Upper lobe of right lung (tissue), 1 donor: Measurements from ENCODE around the gene HOXD9. TPM values are rescaled to one million over a fixed set of nuclear protein-coding genes. Genes with fewer than 3 reads are reported as not detected.

Source experiments
- ATAC-seq: fragments of 200-7000 bp; cut with Tn5 transposase; one replicate; pipeline ENCODE4 v1.9.1; 2020; ENCODE audit warnings: mild to moderate bottlenecking, moderate library complexity
- DNase-seq: peaks from one replicate; pipeline ENCODE4 v3.0.0-alpha.2; 2020
- H3K27ac ChIP-seq: fragments of 200-600 bp; one replicate; pipeline ENCODE4 v1.8.0; 2022
- H3K27me3 ChIP-seq: fragments of 200-600 bp; one replicate; pipeline ENCODE4 v1.8.0; 2022; ENCODE audit warnings: mild to moderate bottlenecking
- H3K36me3 ChIP-seq: fragments of 200-600 bp; one replicate; pipeline ENCODE4 v1.8.0; 2022
- H3K4me1 ChIP-seq: fragments of 200-600 bp; one replicate; pipeline ENCODE4 v1.8.0; 2022
- H3K4me3 ChIP-seq: fragments of 200-600 bp; one replicate; pipeline ENCODE4 v1.8.0; 2022; ENCODE audit warnings: mild to moderate bottlenecking
- H3K9me3 ChIP-seq: fragments of 200-600 bp; one replicate; pipeline ENCODE4 v1.8.0; 2022
- intact Hi-C: fragments of 100-400 bp; cut with DNase I; formaldehyde crosslinking; loops from one replicate; pipeline ENCODE4 v1.11.0; 2022
- total RNA-seq: library from RNA; stranded (reverse); fragmentation: NEBNext Ultra II Directional; extraction: Animal tissue kit (Norgen Biotek cat#: 25700); gene quantifications from one replicate; pipeline ENCODE4 v1.2.1, GENCODE V29; 2021
- TF ChIP-seq, protein P1 (sequence below): fragments of 200-600 bp; IDR thresholded peaks from one replicate; pipeline ENCODE4 v1.8.0; 2022; ENCODE audit warnings: antibody characterized with exemption
- donor health status: DM: no; HTN: yes; CAD: no; lungs with severe emphysema.

HOXD9 gene
- total RNA-seq, 1 donor from 2014 or later = 1.6 TPM

DNA sequence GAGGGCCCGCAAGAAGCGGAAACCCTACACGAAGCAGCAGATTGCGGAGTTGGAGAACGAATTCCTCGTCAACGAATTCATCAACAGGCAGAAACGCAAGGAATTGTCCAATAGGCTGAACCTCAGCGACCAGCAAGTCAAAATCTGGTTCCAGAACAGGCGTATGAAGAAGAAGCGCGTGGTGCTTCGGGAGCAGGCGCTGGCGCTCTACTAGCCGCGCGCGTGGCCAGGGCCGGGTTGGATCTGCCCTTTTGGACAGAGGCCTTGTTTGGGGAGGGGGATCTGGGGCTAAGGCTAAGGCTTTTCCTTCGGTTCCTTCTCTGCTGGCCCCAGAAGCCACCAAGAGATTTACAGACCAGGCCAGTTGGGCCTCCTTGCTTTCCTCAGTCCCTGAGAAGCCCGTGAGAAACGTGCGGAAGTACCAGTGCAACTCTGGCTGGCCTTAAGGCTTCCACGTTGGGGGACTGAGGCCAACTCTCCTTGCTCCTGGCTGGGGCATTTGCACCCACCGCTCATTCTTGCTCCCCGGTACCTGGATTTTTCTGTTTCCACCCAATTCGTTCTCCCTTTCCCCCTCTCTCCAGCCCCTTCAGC, 21.9 kb upstream of the HOXD9 start:
- H3K4me3 ChIP-seq = no peak overlapping the region
- H3K9me3 ChIP-seq = no peaks in the 10 kb centered on the region
- DNase-seq = no peak
- no peaks in the 10 kb centered on the region for H3K36me3 ChIP-seq
- intact Hi-C loops = no loop called here
- H3K4me1 ChIP-seq = peaks cover 14% of the 10 kb centered on the region
- no peak overlapping the region for H3K27ac ChIP-seq
- H3K27me3 ChIP-seq = peaks cover 99% of the 10 kb centered on the region
- ATAC-seq = no peak
- TF ChIP-seq, protein P1, sequence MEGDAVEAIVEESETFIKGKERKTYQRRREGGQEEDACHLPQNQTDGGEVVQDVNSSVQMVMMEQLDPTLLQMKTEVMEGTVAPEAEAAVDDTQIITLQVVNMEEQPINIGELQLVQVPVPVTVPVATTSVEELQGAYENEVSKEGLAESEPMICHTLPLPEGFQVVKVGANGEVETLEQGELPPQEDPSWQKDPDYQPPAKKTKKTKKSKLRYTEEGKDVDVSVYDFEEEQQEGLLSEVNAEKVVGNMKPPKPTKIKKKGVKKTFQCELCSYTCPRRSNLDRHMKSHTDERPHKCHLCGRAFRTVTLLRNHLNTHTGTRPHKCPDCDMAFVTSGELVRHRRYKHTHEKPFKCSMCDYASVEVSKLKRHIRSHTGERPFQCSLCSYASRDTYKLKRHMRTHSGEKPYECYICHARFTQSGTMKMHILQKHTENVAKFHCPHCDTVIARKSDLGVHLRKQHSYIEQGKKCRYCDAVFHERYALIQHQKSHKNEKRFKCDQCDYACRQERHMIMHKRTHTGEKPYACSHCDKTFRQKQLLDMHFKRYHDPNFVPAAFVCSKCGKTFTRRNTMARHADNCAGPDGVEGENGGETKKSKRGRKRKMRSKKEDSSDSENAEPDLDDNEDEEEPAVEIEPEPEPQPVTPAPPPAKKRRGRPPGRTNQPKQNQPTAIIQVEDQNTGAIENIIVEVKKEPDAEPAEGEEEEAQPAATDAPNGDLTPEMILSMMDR = no peak

DNA sequence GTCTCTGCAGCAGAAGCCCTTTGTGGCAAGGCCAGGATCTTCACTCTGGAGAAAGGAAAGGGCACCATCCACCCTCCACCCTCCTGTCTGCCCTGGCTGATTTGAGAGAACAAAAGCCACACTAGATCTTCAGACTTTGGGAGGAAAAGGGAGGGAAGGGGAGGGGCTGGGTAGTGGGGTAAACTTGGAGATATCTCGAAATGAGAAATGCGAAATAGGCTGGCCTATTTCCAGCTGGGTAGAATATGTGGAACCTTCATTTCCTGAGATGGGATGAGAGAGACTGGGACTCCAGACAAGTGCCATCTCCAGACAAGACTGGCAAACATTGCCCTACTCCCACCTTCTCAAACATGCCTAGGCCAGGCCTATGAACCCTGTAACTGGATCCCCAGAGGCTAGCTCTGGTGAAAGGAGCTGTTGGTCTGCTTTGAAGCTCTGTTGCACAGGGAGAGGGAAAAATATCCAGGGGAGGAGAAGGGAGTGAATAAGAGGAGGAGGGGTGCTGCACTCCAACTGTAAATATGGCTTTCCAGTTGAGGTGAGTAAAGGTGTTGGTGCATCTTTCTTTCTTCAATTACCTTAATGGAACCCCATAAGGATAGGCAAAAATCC, 21.2 kb upstream of the HOXD9 start:
- Histone ChIP-seq H3K27ac (no peak overlapping the region), H3K4me1 (peaks cover 14% of the 10 kb centered on the region), H3K9me3 (no peaks in the 10 kb centered on the region), H3K36me3 (no peaks in the 10 kb centered on the region), H3K27me3 (peaks cover 100% of the 10 kb centered on the region), H3K4me3 (no peak overlapping the region)
- no peak for ATAC-seq
- TF ChIP-seq, protein P1 = no peak
- intact Hi-C loops = no loop called here
- DNase-seq = no peak

- ATAC-seq = no peak
- no peaks in the 10 kb centered on the region for H3K9me3 ChIP-seq
- no peak overlapping the region for H3K27ac ChIP-seq
- DNase-seq = no peak
- peaks cover 9% of the 10 kb centered on the region for H3K4me1 ChIP-seq
- no peak overlapping the region for H3K4me3 ChIP-seq
- TF ChIP-seq, protein P1 = no peak
- intact Hi-C loops = no loop called here
- no peaks in the 10 kb centered on the region for H3K36me3 ChIP-seq
- H3K27me3 ChIP-seq = peaks cover 100% of the 10 kb centered on the region
Measured at GRCh38 chr2:176101842-176102241, 20.7 kb upstream of the HOXD9 start.

- DNase-seq (no peak), ATAC-seq (no peak)
- Histone ChIP-seq H3K27ac (no peak overlapping the region), H3K27me3 (peaks cover 99% of the 10 kb centered on the region), H3K4me3 (no peak overlapping the region), H3K4me1 (peaks cover 3% of the 10 kb centered on the region), H3K9me3 (no peaks in the 10 kb centered on the region), H3K36me3 (no peaks in the 10 kb centered on the region)
- intact Hi-C loops = no loop called here
- TF ChIP-seq, protein P1 = no peak
Measured at GRCh38 chr2:176102309-176102866, 20.1 kb upstream of the HOXD9 start.

DNA sequence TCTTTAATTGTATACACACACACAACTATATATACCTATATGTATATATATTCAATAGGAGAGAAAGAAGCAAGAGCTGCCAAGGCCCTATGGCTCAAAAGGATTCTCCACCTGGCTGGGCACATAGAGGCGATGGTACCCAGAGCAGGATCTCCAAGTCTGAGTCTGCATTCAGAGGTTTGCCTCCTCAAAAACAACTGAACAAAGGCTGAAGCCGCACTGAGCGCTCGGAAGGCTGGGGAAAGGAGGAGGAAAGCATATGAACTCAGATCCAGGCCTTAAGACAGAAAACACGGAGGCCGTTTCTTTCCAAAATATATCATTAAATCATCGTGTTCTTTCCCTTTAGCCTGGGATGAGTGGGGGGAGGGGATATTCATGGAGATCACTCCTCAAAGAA, 19.3 kb upstream of the HOXD9 start:
- TF ChIP-seq, protein P1 = no peak
- DNase-seq = no peak
- intact Hi-C loops = no loop called here
- ATAC-seq = no peak
- Histone ChIP-seq H3K9me3 (no peaks in the 10 kb centered on the region), H3K4me1 (no peaks in the 10 kb centered on the region), H3K4me3 (no peak overlapping the region), H3K27ac (no peak overlapping the region), H3K27me3 (peaks cover 98% of the 10 kb centered on the region), H3K36me3 (no peaks in the 10 kb centered on the region)
